WTC11 (cell line): ENCODE data around the gene KDM2B. TPM values are rescaled to one million over a fixed set of nuclear protein-coding genes. Genes with fewer than 3 reads are reported as not detected.

ENCODE experiments used
- ATAC-seq: fragments of 200-7000 bp; cut with Tn5 transposase; 2 replicates; pipeline ENCODE4 v1.10.0; 2021; ENCODE audit warnings: mild to moderate bottlenecking, moderate library complexity
- CTCF ChIA-PET: fragments of 300-600 bp; sonication (Branson Sonifier 250); formaldehyde crosslinking; loops from one replicate; lab custom pipeline; 2021; ENCODE audit warnings: antibody characterized with exemption; lab: Charles Lee
- POLR2A ChIA-PET: fragments of 350-600 bp; sonication (Branson Sonifier 250); formaldehyde crosslinking; loops from one replicate; lab custom pipeline; 2021; ENCODE audit warnings: antibody characterized with exemption; lab: Charles Lee
- DNase-seq: peaks from one replicate; pipeline ENCODE4 v3.0.0; 2021; ENCODE audit warnings: low spot score
- H3K27ac Mint-ChIP-seq: 2 replicates; pipeline ENCODE4 v1.8.0; 2021; ENCODE audit warnings: mixed read lengths
- H3K27me3 Mint-ChIP-seq: 2 replicates; pipeline ENCODE4 v1.8.0; 2021; ENCODE audit warnings: low read depth, mild to moderate bottlenecking, moderate library complexity, mixed read lengths
- H3K36me3 Mint-ChIP-seq: 2 replicates; pipeline ENCODE4 v1.8.0; 2021; ENCODE audit warnings: mixed read lengths
- H3K4me1 Mint-ChIP-seq: 2 replicates; pipeline ENCODE4 v1.8.0; 2022; ENCODE audit warnings: mixed read lengths
- H3K4me3 Mint-ChIP-seq: 2 replicates; pipeline ENCODE4 v1.8.0; 2021; ENCODE audit warnings: mild to moderate bottlenecking, moderate library complexity, mixed read lengths
- H3K9me3 Mint-ChIP-seq: 2 replicates; pipeline ENCODE4 v1.8.0; 2021; ENCODE audit warnings: mixed read lengths
- ATF1 ChIP-seq: sonication (generic); formaldehyde crosslinking; IDR thresholded peaks from 2 replicates; pipeline ENCODE4 v1.8.1; 2023; ENCODE audit warnings: mild to moderate bottlenecking, moderate library complexity, missing genetic modification reagents
- ESRRA ChIP-seq: sonication (generic); formaldehyde crosslinking; IDR thresholded peaks from 2 replicates; pipeline ENCODE4 v1.8.1; 2022; ENCODE audit warnings: mild to moderate bottlenecking, missing genetic modification reagents, borderline replicate concordance
- FOXJ3 ChIP-seq: sonication (generic); formaldehyde crosslinking; IDR thresholded peaks from 2 replicates; pipeline ENCODE4 v1.9.0; 2021; ENCODE audit warnings: missing genetic modification reagents, mild to moderate bottlenecking, borderline replicate concordance
- FOXP1 ChIP-seq: sonication (generic); formaldehyde crosslinking; IDR thresholded peaks from 2 replicates; pipeline ENCODE4 v1.8.0; 2022; ENCODE audit warnings: missing genetic modification reagents, mild to moderate bottlenecking, moderate library complexity, borderline replicate concordance
- GTF2I ChIP-seq: fragments of 250-450 bp; sonication (Bioruptor Pico); conservative IDR thresholded peaks from 2 replicates; pipeline ENCODE4 v1.4.0; 2021; ENCODE audit warnings: mild to moderate bottlenecking
- JAZF1 ChIP-seq: fragments of 250-450 bp; sonication (Bioruptor Pico); IDR thresholded peaks from 2 replicates; pipeline ENCODE4 v1.9.0; 2021; ENCODE audit warnings: moderate library complexity, mild to moderate bottlenecking, inconsistent platforms
- MYBL2 ChIP-seq: sonication (generic); formaldehyde crosslinking; IDR thresholded peaks from 2 replicates; pipeline ENCODE4 v1.8.1; 2023; ENCODE audit warnings: mild to moderate bottlenecking, moderate library complexity, missing genetic modification reagents
- RORB ChIP-seq: fragments of 250-450 bp; sonication (Bioruptor Pico); IDR thresholded peaks from 2 replicates; pipeline ENCODE4 v1.9.0; 2021; ENCODE audit warnings: mild to moderate bottlenecking
- SMAD3 ChIP-seq: sonication (generic); formaldehyde crosslinking; IDR thresholded peaks from 2 replicates; pipeline ENCODE4 v1.8.0; 2022; ENCODE audit warnings: missing genetic modification reagents, mild to moderate bottlenecking, borderline replicate concordance
- SMAD4 ChIP-seq: sonication (generic); formaldehyde crosslinking; IDR thresholded peaks from 2 replicates; pipeline ENCODE4 v1.8.0; 2022; ENCODE audit warnings: mild to moderate bottlenecking, missing genetic modification reagents
- SP1 ChIP-seq: sonication (generic); formaldehyde crosslinking; conservative IDR thresholded peaks from 2 replicates; pipeline ENCODE4 v1.8.1; 2022; ENCODE audit warnings: missing genetic modification reagents
- ZNF138 ChIP-seq: sonication (generic); formaldehyde crosslinking; conservative IDR thresholded peaks from 2 replicates; pipeline ENCODE4 v1.8.1; 2022; ENCODE audit warnings: mild to moderate bottlenecking, moderate library complexity, missing genetic modification reagents
- ZNF423 ChIP-seq: fragments of 250-450 bp; sonication (Bioruptor Pico); IDR thresholded peaks from 2 replicates; pipeline ENCODE4 v2.1.2; 2022; ENCODE audit warnings: mild to moderate bottlenecking, moderate library complexity
- total RNA-seq: library from RNA; stranded (reverse); gene quantifications from 3 replicates; pipeline ENCODE4 v1.2.3, GENCODE V29; 2021
- TF ChIP-seq, protein P1 (sequence below): sonication (generic); formaldehyde crosslinking; IDR thresholded peaks from 2 replicates; pipeline ENCODE4 v1.8.0; 2023; ENCODE audit warnings: mild to moderate bottlenecking, missing genetic modification reagents
- TF ChIP-seq, protein P2 (sequence below): sonication (generic); formaldehyde crosslinking; IDR thresholded peaks from 2 replicates; pipeline ENCODE4 v1.8.0; 2023; ENCODE audit warnings: missing genetic modification reagents, mild to moderate bottlenecking, borderline replicate concordance
- TF ChIP-seq, protein P3 (sequence below): fragments of 250-450 bp; sonication (Bioruptor Pico); IDR thresholded peaks from 2 replicates; pipeline ENCODE4 v1.9.0; 2021; ENCODE audit warnings: mild to moderate bottlenecking
- TF ChIP-seq, protein P4 (sequence below): sonication (generic); formaldehyde crosslinking; IDR thresholded peaks from 2 replicates; pipeline ENCODE4 v1.8.0; 2022; ENCODE audit warnings: mild to moderate bottlenecking, missing genetic modification reagents
- TF ChIP-seq, protein P5 (sequence below): sonication (generic); formaldehyde crosslinking; IDR thresholded peaks from 2 replicates; pipeline ENCODE4 v1.8.0; 2022; ENCODE audit warnings: mild to moderate bottlenecking, missing genetic modification reagents
- TF ChIP-seq, protein P6 (sequence below): sonication (generic); formaldehyde crosslinking; IDR thresholded peaks from 2 replicates; pipeline ENCODE4 v1.8.1; 2022; ENCODE audit warnings: low read depth, mild to moderate bottlenecking, moderate library complexity, missing genetic modification reagents, borderline replicate concordance

Gene KDM2B
- total RNA-seq, 1 experiment from 2014 or later, result 147 TPM

DNA sequence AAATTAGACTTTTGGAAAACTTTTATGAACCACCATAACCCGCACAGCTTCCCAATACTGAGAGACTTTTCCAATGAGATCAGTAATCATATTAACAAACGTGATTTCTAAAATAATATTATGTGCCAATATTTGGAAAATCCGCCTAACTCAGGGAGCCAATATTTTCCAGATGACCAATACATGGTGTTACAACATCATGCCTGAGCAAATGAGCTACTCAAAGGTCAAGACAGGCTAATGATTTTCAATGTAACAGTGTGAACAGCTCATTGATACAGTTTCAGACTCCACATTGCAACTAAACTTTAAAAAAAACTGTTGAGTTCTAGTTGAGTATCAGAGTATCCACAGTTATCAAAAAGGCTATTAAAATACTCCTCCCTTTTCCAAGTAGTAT lies 134.1 kb downstream of the KDM2B start:
- H3K9me3 Mint-ChIP-seq, result no peaks in the 10 kb centered on the region
- POLR2A ChIA-PET, result no interaction called here
- TF ChIP-seq ZNF423 (CRISPR knock-in tag), result no peak
- TF ChIP-seq SMAD4 (CRISPR knock-in tag), result no peak
- TF ChIP-seq RORB (CRISPR knock-in tag), result no peak
- TF ChIP-seq, protein P1, sequence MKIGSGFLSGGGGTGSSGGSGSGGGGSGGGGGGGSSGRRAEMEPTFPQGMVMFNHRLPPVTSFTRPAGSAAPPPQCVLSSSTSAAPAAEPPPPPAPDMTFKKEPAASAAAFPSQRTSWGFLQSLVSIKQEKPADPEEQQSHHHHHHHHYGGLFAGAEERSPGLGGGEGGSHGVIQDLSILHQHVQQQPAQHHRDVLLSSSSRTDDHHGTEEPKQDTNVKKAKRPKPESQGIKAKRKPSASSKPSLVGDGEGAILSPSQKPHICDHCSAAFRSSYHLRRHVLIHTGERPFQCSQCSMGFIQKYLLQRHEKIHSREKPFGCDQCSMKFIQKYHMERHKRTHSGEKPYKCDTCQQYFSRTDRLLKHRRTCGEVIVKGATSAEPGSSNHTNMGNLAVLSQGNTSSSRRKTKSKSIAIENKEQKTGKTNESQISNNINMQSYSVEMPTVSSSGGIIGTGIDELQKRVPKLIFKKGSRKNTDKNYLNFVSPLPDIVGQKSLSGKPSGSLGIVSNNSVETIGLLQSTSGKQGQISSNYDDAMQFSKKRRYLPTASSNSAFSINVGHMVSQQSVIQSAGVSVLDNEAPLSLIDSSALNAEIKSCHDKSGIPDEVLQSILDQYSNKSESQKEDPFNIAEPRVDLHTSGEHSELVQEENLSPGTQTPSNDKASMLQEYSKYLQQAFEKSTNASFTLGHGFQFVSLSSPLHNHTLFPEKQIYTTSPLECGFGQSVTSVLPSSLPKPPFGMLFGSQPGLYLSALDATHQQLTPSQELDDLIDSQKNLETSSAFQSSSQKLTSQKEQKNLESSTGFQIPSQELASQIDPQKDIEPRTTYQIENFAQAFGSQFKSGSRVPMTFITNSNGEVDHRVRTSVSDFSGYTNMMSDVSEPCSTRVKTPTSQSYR (CRISPR knock-in tag), result no peak
- TF ChIP-seq SP1, result no peak
- no peak for TF ChIP-seq GTF2I
- TF ChIP-seq ZNF138 (CRISPR knock-in tag), result no peak
- H3K4me1 Mint-ChIP-seq, result peaks cover 9% of the 10 kb centered on the region
- no peak for ATAC-seq
- no peak for DNase-seq
- peak overlapping the region; percentile 92 for H3K27ac Mint-ChIP-seq
- H3K36me3 Mint-ChIP-seq, result peaks cover 18% of the 10 kb centered on the region
- CTCF ChIA-PET, result interaction anchor here (0.6 to 1.0 kb wide), 3 partner anchors 202 to 227 kb away, joined by 3 read pairs; partner anchors contain the start of gene MORN3
- H3K4me3 Mint-ChIP-seq, result no peak overlapping the region
- no peaks in the 10 kb centered on the region; the same call in 1 of the 2 replicates for H3K27me3 Mint-ChIP-seq

DNA sequence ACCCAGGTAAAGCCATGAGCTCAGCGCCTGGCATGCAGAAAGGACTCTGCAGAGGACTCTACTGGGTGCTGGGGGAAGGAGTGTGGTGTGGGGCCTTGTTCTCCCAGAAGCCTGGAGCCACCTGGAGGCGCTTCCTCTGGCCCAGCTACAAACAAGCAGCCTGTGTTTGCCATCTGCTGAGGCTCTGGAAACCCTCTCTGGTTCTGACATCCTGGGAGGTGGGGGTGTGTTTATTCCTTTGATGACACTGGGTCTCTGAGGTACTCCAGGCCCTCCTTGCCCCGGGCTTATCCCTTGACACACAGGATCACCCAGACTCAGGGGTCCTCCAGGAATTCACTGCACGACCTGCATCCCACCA lies 136.0 kb downstream of the KDM2B start:
- Mint-ChIP-seq H3K27ac (peak overlapping the region; percentile 91; the same call in 1 of the 2 replicates), H3K4me1 (peaks cover 9% of the 10 kb centered on the region), H3K36me3 (peaks cover 29% of the 10 kb centered on the region), H3K27me3 (no peaks in the 10 kb centered on the region; the same call in 1 of the 2 replicates), H3K4me3 (no peak overlapping the region), H3K9me3 (no peaks in the 10 kb centered on the region)
- CTCF ChIA-PET, result interaction anchor here (0.6 to 5.3 kb wide), 6 partner anchors 11 to 560 kb away, joined by 3 to 71 read pairs (median 8); partner anchors contain the start of gene RHOF
- POLR2A ChIA-PET, result interaction anchor here (0.5 kb wide), 1 partner anchor 188 kb away, joined by 3 read pairs; no protein-coding TSS in a partner anchor
- DNase-seq (no peak), ATAC-seq (no peak)
- TF ChIP-seq, protein P2, sequence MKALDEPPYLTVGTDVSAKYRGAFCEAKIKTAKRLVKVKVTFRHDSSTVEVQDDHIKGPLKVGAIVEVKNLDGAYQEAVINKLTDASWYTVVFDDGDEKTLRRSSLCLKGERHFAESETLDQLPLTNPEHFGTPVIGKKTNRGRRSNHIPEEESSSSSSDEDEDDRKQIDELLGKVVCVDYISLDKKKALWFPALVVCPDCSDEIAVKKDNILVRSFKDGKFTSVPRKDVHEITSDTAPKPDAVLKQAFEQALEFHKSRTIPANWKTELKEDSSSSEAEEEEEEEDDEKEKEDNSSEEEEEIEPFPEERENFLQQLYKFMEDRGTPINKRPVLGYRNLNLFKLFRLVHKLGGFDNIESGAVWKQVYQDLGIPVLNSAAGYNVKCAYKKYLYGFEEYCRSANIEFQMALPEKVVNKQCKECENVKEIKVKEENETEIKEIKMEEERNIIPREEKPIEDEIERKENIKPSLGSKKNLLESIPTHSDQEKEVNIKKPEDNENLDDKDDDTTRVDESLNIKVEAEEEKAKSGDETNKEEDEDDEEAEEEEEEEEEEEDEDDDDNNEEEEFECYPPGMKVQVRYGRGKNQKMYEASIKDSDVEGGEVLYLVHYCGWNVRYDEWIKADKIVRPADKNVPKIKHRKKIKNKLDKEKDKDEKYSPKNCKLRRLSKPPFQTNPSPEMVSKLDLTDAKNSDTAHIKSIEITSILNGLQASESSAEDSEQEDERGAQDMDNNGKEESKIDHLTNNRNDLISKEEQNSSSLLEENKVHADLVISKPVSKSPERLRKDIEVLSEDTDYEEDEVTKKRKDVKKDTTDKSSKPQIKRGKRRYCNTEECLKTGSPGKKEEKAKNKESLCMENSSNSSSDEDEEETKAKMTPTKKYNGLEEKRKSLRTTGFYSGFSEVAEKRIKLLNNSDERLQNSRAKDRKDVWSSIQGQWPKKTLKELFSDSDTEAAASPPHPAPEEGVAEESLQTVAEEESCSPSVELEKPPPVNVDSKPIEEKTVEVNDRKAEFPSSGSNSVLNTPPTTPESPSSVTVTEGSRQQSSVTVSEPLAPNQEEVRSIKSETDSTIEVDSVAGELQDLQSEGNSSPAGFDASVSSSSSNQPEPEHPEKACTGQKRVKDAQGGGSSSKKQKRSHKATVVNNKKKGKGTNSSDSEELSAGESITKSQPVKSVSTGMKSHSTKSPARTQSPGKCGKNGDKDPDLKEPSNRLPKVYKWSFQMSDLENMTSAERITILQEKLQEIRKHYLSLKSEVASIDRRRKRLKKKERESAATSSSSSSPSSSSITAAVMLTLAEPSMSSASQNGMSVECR (CRISPR knock-in tag), result no peak
- TF ChIP-seq FOXJ3 (CRISPR knock-in tag), result no peak
- TF ChIP-seq, protein P3, sequence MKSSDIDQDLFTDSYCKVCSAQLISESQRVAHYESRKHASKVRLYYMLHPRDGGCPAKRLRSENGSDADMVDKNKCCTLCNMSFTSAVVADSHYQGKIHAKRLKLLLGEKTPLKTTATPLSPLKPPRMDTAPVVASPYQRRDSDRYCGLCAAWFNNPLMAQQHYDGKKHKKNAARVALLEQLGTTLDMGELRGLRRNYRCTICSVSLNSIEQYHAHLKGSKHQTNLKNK (CRISPR knock-in tag), result no peak

DNA sequence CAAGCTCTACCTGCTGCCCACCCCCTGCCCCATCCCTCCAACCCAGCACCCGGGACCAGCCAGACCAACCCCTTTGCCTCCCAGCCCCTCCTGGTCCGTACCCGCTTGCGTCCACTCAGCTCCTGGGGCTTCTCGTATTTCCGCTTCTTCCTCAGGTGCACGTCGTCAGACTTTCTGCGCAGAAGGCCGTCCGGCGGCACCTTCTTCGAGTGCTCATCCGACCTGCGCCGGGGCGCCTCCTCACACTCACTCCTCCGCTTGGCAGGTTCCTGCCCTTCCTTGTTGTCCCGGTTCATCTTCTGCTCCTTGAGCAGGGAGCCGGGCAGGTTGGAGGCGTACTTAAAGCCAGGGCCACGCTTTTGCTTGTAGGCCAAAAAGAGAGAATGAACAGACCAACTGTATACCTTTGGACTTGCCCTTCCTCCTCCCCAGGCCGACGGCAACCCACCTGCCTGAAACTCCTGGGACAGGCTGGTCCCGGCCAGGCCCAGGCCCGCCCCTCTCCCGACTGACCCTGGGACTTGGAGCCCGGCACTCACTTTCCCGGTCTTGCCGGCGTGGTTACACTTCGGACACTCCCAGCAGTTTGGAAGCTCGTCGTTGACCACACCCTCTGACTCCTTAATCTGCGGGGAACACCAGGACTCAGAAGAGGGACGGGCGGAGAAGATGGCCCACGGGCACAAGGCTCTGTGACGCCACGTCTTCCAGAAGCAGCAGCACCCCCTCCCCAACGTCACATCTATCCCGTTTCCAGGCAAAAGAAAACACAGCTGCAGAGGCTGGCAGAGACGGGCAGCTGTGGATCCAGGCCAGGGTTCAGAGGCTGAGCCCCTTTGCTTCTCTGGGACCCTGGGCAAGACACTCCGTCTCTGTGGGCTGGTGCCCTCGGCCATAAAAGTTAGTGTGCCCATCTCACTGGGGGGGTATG lies 136.6 kb downstream of the KDM2B start:
- peak overlapping the region; percentile 91 for H3K27ac Mint-ChIP-seq
- ChIA-PET CTCF (interaction anchor here (0.5 to 5.3 kb wide), 43 partner anchors 9 to 559 kb away, joined by 3 to 71 read pairs (median 4); partner anchors contain the start of genes MORN3, P2RX7, RHOF and RNF34), POLR2A (interaction anchor here (0.5 to 1.0 kb wide), 2 partner anchors 183 to 189 kb away, joined by 3 read pairs; no protein-coding TSS in a partner anchor)
- TF ChIP-seq ESRRA (CRISPR knock-in tag) (no peak), JAZF1 (CRISPR knock-in tag) (no peak), FOXP1 (CRISPR knock-in tag) (no peak), ZNF423 (CRISPR knock-in tag) (no peak), ATF1 (CRISPR knock-in tag) (no peak), SMAD3 (CRISPR knock-in tag) (no peak), MYBL2 (CRISPR knock-in tag) (no peak)
- TF ChIP-seq, protein P4, sequence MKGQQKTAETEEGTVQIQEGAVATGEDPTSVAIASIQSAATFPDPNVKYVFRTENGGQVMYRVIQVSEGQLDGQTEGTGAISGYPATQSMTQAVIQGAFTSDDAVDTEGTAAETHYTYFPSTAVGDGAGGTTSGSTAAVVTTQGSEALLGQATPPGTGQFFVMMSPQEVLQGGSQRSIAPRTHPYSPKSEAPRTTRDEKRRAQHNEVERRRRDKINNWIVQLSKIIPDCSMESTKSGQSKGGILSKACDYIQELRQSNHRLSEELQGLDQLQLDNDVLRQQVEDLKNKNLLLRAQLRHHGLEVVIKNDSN (CRISPR knock-in tag), result no peak
- TF ChIP-seq, protein P5, sequence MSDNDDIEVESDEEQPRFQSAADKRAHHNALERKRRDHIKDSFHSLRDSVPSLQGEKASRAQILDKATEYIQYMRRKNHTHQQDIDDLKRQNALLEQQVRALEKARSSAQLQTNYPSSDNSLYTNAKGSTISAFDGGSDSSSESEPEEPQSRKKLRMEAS (CRISPR knock-in tag), result no peak
- TF ChIP-seq, protein P6, sequence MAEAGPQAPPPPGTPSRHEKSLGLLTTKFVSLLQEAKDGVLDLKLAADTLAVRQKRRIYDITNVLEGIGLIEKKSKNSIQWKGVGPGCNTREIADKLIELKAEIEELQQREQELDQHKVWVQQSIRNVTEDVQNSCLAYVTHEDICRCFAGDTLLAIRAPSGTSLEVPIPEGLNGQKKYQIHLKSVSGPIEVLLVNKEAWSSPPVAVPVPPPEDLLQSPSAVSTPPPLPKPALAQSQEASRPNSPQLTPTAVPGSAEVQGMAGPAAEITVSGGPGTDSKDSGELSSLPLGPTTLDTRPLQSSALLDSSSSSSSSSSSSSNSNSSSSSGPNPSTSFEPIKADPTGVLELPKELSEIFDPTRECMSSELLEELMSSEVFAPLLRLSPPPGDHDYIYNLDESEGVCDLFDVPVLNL (CRISPR knock-in tag), result no peak
- DNase-seq (no peak), ATAC-seq (no peak)
- no peaks in the 10 kb centered on the region for H3K9me3 Mint-ChIP-seq
- H3K36me3 Mint-ChIP-seq, result peaks cover 34% of the 10 kb centered on the region
- H3K4me3 Mint-ChIP-seq, result no peak overlapping the region
- peaks cover 9% of the 10 kb centered on the region for H3K4me1 Mint-ChIP-seq
- H3K27me3 Mint-ChIP-seq, result no peaks in the 10 kb centered on the region; the same call in 1 of the 2 replicates
